Astrocyte (in vitro differentiated cells and primary cell): ENCODE measurements around the gene ENHO.

Source experiments
- CTCF ChIP-seq: IDR thresholded peaks from 2 replicates; pipeline ENCODE4 v1.5.1; 2011; ENCODE audit warnings: low read depth, mild to moderate bottlenecking, inconsistent platforms, low read length, moderate library complexity; ENCODE audit not compliant: insufficient read depth
- EZH2 ChIP-seq: IDR thresholded peaks from 2 replicates; pipeline ENCODE4 v1.6.1; 2012; ENCODE audit warnings: mild to moderate bottlenecking, low read length, inconsistent platforms; ENCODE audit not compliant: insufficient read depth

DNA sequence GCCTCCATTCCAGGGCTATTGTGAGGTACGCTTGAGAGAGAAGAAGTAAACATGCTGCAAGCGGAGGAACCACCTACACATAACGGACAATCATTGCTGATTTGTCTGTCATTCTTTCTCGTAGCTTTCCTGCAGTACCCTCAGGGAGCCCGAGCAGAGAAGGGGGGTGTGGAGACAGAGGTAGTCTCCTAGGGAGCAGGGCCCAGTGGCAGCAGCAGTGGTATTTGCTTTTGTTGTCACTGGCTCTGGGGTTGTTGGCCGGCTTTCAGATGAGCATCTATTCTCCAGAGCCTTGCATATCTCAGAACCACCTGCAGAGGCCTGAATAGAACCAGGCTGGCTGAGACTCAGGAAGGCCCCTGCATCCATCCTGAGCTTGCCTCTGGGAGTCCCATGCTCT, 19.9 kb downstream of the ENHO start:
- TF ChIP-seq CTCF: no peak
- no peak for TF ChIP-seq EZH2
